Stimulated activated memory B cell treated with anti-CD40 and anti-IgM and Interleukin-4, amounts not matched to agents 10 μg/mL and 1 μg/mL and 100 μg/mL, for 72 hours (primary cell): ENCODE data around the gene GPANK1.

ENCODE experiments used
- ATAC-seq: fragments of 150-1000 bp; cut with Tn5 transposase; 2 replicates; pipeline ENCODE4 v1.10.0; 2021
- H3K27ac Mint-ChIP-seq: one replicate; pipeline ENCODE4 v1.8.0; 2022; ENCODE audit warnings: mild to moderate bottlenecking, mixed read lengths
- H3K27me3 Mint-ChIP-seq: one replicate; pipeline ENCODE4 v1.8.0; 2022; ENCODE audit warnings: mixed read lengths
- H3K36me3 Mint-ChIP-seq: one replicate; pipeline ENCODE4 v1.8.0; 2022; ENCODE audit warnings: mixed read lengths
- H3K4me1 Mint-ChIP-seq: one replicate; pipeline ENCODE4 v1.8.0; 2022; ENCODE audit warnings: mixed read lengths
- H3K4me3 Mint-ChIP-seq: one replicate; pipeline ENCODE4 v1.8.0; 2022; ENCODE audit warnings: mild to moderate bottlenecking, moderate library complexity, mixed read lengths
- H3K9me3 Mint-ChIP-seq: one replicate; pipeline ENCODE4 v1.8.0; 2022; ENCODE audit warnings: mixed read lengths

Gene GPANK1

DNA sequence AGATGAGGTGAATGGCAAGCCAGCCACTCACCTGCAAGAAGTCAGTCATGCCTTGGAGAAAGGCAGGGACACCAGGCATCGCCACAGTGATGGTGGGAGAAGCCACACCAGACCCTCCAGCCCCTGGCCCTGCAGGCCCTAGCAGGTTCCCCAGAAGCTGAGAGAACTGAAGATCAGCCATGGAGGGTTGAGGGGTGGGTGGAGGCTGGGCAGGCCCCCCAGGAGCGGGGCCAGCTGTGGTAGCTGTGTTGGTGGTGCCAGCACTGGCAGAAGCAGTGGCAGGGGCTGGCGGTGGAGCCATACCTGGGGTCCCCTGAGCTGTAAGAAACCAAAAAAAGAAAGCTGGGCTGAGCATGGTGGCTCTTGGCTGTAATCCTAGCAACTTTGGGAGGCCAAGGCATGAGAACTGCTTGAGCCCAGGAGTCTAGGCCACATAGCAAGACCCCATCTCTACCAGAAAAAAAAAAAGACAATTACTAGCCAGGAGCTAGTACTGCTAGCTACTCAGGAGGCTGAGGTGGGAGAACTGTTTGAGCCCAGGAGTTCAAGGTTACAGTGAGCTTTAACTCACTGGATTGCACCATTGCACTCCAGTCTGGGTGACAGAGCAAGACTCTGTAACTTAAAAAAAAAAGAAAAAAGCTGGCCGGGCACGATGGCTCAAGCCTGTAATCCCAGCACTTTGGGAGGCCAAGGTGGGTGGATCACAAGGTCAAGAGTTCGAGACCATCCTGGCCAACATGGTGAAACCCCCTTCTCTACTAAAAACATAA is 21.8 kb downstream of the GPANK1 start:
- Mint-ChIP-seq H3K27ac (no peak overlapping the region), H3K36me3 (peaks cover 54% of the 10 kb centered on the region), H3K4me3 (no peak overlapping the region), H3K4me1 (peaks cover 5% of the 10 kb centered on the region), H3K27me3 (no peaks in the 10 kb centered on the region), H3K9me3 (no peaks in the 10 kb centered on the region)
- ATAC-seq: no peak

DNA sequence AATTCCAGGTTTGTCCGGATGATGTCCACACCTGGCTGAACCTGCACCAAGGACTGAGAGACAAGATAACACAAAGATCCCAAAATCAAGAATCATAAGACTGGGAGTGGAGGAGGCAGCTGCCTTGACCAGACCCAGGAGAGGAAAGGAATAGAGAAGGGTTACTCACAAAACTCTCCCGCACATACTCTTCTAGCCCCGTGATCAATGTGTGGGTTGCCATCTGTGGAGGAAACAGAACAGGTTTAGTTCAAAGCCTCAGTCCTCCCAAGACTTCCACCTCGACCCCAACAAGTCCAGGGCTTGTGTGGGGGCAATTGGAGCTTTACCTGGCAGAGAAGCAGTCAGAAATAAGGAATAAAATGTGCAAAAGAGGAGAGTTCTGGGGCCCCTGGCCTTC is 23.4 kb downstream of the GPANK1 start:
- no peak for ATAC-seq
- Mint-ChIP-seq H3K4me1 (peaks cover 5% of the 10 kb centered on the region), H3K27ac (no peak overlapping the region), H3K4me3 (no peak overlapping the region), H3K27me3 (no peaks in the 10 kb centered on the region), H3K9me3 (no peaks in the 10 kb centered on the region), H3K36me3 (peaks cover 54% of the 10 kb centered on the region)

DNA sequence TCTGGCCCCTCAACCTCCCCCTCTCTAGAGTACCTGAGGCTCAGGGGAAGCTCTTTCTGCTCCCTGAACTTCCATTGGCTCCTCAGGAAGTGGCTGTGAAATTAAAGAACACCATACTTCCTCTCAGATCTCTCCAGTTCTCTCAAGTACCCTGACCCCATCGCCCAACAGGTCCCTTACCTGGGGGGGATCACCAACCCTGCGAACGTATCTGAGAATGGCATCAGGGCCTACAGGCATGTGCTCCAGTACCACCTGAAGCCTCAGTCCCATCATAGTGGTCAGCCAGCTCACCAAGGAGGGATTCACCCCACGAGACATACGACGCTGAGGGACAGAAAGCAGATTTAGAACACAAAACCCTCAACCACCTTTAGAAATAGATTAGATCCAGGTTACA is 24.2 kb downstream of the GPANK1 start:
- H3K9me3 Mint-ChIP-seq: no peaks in the 10 kb centered on the region
- H3K36me3 Mint-ChIP-seq: peaks cover 58% of the 10 kb centered on the region
- no peak overlapping the region for H3K4me3 Mint-ChIP-seq
- H3K4me1 Mint-ChIP-seq: peaks cover 5% of the 10 kb centered on the region
- H3K27me3 Mint-ChIP-seq: no peaks in the 10 kb centered on the region
- ATAC-seq: no peak
- H3K27ac Mint-ChIP-seq: no peak overlapping the region

- no peak for ATAC-seq
- Mint-ChIP-seq H3K36me3 (peaks cover 58% of the 10 kb centered on the region), H3K4me1 (no peaks in the 10 kb centered on the region), H3K27ac (no peak overlapping the region), H3K4me3 (no peak overlapping the region), H3K27me3 (no peaks in the 10 kb centered on the region), H3K9me3 (no peaks in the 10 kb centered on the region)
Observed at GRCh38 chr6:31639449-31639861, 25.3 kb downstream of the GPANK1 start.

- Mint-ChIP-seq H3K4me3 (no peak overlapping the region), H3K36me3 (peaks cover 61% of the 10 kb centered on the region), H3K9me3 (no peaks in the 10 kb centered on the region), H3K27ac (no peak overlapping the region), H3K27me3 (no peaks in the 10 kb centered on the region), H3K4me1 (no peaks in the 10 kb centered on the region)
- no peak for ATAC-seq
Observed at GRCh38 chr6:31639043-31639442, 25.8 kb downstream of the GPANK1 start.

- Mint-ChIP-seq H3K36me3 (peaks cover 73% of the 10 kb centered on the region), H3K27ac (no peak overlapping the region), H3K4me1 (no peaks in the 10 kb centered on the region), H3K4me3 (no peak overlapping the region), H3K27me3 (no peaks in the 10 kb centered on the region), H3K9me3 (no peaks in the 10 kb centered on the region)
- ATAC-seq: no peak
Observed at GRCh38 chr6:31636698-31637596, 27.9 kb downstream of the GPANK1 start.

DNA sequence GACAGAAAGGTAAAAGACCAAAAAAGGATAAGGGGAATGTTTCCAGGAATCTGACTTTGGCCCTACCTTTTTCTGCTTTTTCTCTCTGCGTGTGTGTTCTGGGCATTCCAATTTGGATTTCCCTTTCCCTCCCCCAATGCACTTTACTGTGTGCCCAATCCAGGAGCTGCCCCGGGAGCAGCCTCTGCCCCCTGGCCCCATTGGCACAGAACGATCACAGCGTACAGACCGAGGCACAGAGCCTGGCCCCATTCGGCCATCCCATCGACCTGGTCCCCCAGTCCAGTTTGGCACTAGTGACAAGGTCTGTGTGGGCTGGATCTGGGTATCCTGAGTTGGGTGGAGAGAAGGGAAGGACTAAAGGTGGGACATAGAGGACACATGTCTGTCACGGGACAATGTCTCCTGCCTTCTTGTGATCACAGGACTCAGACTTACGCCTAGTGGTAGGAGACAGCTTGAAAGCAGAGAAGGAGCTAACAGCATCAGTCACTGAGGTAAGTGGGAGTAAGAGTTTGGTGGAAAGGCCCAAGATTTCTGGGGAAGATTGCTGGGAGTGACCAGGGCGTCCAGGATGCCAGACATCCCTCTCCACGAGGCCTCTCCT is 29.7 kb downstream of the GPANK1 start:
- H3K27ac Mint-ChIP-seq: no peak overlapping the region
- no peak for ATAC-seq
- H3K4me3 Mint-ChIP-seq: no peak overlapping the region
- H3K36me3 Mint-ChIP-seq: peaks cover 77% of the 10 kb centered on the region
- no peaks in the 10 kb centered on the region for H3K9me3 Mint-ChIP-seq
- no peaks in the 10 kb centered on the region for H3K27me3 Mint-ChIP-seq
- no peaks in the 10 kb centered on the region for H3K4me1 Mint-ChIP-seq

DNA sequence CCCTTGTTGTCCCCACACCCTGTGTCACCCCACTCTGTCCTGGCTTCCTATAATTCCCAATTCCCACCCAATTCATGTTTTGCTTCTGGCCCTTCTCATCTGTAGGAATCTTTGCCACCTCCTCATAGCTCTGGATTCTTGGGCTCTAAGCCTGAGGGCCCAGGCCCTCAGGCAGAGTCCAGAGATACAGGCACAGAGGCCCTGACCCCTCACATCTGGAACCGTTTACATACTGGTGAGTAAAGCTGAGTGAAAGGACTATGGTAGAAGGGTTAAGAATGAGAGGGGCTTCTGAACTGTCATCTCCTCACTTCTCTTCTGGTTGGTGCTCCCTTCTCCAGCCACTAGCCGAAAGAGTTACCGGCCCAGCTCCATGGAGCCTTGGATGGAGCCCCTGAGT is 30.7 kb downstream of the GPANK1 start:
- Mint-ChIP-seq H3K9me3 (no peaks in the 10 kb centered on the region), H3K27me3 (no peaks in the 10 kb centered on the region), H3K27ac (peak overlapping the region; percentile 23), H3K36me3 (peaks cover 86% of the 10 kb centered on the region), H3K4me1 (no peaks in the 10 kb centered on the region), H3K4me3 (no peak overlapping the region)
- ATAC-seq: no peak

- Mint-ChIP-seq H3K36me3 (peaks cover 83% of the 10 kb centered on the region), H3K27me3 (no peaks in the 10 kb centered on the region), H3K9me3 (no peaks in the 10 kb centered on the region), H3K4me3 (no peak overlapping the region), H3K4me1 (no peaks in the 10 kb centered on the region), H3K27ac (no peak overlapping the region)
- no peak for ATAC-seq
Observed at GRCh38 chr6:31633447-31633846, 31.4 kb downstream of the GPANK1 start.

GRCh38 chr6:31632279-31632946 is 32.4 kb downstream of the GPANK1 start:
- H3K4me1 Mint-ChIP-seq: peaks cover 5% of the 10 kb centered on the region
- no peak overlapping the region for H3K4me3 Mint-ChIP-seq
- no peaks in the 10 kb centered on the region for H3K27me3 Mint-ChIP-seq
- no peak for ATAC-seq
- H3K27ac Mint-ChIP-seq: no peak overlapping the region
- H3K36me3 Mint-ChIP-seq: peaks cover 92% of the 10 kb centered on the region
- no peaks in the 10 kb centered on the region for H3K9me3 Mint-ChIP-seq

- ATAC-seq: no peak
- Mint-ChIP-seq H3K9me3 (no peaks in the 10 kb centered on the region), H3K27ac (peak overlapping the region; percentile 25), H3K4me3 (no peak overlapping the region), H3K36me3 (peaks cover 92% of the 10 kb centered on the region), H3K27me3 (no peaks in the 10 kb centered on the region), H3K4me1 (peaks cover 6% of the 10 kb centered on the region)
Observed at GRCh38 chr6:31631681-31632278, 33.0 kb downstream of the GPANK1 start.

GRCh38 chr6:31631209-31631608 is 33.6 kb downstream of the GPANK1 start:
- Mint-ChIP-seq H3K36me3 (peaks cover 92% of the 10 kb centered on the region), H3K4me1 (peaks cover 6% of the 10 kb centered on the region), H3K4me3 (no peak overlapping the region), H3K9me3 (no peaks in the 10 kb centered on the region), H3K27me3 (no peaks in the 10 kb centered on the region), H3K27ac (peak overlapping the region; percentile 25)
- ATAC-seq: no peak

DNA sequence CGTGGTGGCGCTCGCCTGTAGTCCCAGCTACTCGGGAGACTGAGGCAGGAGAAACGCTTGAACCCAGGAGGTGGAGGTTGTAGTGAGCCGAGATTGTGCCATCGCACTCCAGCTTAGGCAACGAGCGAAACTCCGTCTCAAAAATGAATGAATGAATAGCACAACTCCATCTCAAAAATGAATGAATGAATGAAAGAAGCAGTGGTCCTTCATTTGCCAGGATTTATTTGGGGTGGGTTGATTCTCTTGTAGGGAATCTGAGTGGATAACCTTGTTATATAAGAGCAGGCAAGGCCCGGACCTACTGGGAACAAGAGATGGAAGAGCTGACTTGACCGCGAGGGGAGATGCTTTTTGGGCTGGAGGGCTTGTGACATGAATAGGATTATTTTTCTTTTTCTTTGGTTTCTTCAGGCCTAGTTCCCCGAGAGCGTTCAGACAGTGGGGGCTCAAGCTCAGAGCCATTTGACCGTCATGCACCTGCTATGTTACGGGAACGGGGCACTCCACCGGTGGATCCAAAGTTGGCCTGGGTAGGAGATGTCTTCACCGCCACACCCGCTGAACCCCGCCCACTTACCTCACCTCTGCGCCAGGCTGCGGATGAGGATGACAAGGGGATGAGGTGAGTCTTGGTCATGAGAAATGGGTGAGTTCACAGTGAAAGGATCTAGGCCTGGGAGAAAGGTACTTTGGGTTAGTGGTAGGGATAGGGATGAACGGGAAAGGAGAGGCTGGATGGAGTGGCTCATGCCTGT is 34.4 kb downstream of the GPANK1 start:
- Mint-ChIP-seq H3K27ac (peak overlapping the region; percentile 25), H3K4me3 (no peak overlapping the region), H3K4me1 (peaks cover 6% of the 10 kb centered on the region), H3K27me3 (no peaks in the 10 kb centered on the region), H3K9me3 (no peaks in the 10 kb centered on the region), H3K36me3 (peaks cover 95% of the 10 kb centered on the region)
- no peak for ATAC-seq

- no peaks in the 10 kb centered on the region for H3K9me3 Mint-ChIP-seq
- H3K27ac Mint-ChIP-seq: no peak overlapping the region
- H3K4me3 Mint-ChIP-seq: no peak overlapping the region
- no peak for ATAC-seq
- no peaks in the 10 kb centered on the region for H3K27me3 Mint-ChIP-seq
- peaks cover 89% of the 10 kb centered on the region for H3K36me3 Mint-ChIP-seq
- H3K4me1 Mint-ChIP-seq: peaks cover 6% of the 10 kb centered on the region
Observed at GRCh38 chr6:31629014-31629413, 35.8 kb downstream of the GPANK1 start.
